GM19023 (cell line): ENCODE measurements around the gene COMMD4.
"Not testable (repeated sequence)": the region's sequence is repeated elsewhere in the genome, so short reads cannot be mapped to it uniquely, and the experiment has no call there.

ENCODE experiments used
- ATAC-seq: cut with Tn5 transposase; IDR thresholded peaks from one replicate; pipeline ENCODE4 v1.9.1; 2021; ENCODE audit warnings: mild to moderate bottlenecking, moderate library complexity; ENCODE audit not compliant: unreplicated experiment

The COMMD4 gene

DNA sequence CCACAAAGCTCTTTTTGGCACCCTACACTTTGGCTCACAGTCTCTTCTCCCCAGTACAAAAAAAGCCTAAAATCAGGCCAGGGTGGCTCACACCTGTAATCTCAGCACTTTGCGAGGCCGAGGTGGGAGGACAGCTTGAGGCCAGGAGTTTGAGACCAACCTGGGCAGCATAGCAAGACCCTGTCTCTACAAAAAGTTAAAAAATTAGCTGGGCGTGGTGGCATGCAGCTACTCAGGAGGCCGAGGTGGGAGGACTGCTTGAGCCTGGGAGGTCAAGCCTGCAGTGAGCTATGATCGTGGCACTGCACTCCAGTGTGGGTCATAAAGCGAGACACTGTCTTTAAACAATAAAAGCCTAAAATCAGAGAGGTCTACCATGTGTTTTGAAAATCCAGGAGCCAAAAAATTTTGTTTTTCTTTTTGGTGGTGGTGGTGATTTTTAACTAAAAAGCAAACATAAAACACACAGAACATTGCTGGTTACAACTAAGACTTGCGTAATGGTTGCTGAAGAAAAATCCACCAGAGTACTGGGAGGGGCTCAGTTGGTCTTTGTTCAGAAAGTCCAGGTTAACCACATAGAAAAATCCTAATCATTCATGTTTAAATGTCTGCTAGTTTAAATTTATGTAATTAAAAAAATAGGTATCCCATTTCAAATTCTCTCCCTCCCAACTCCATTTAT is 34.2 kb downstream of the COMMD4 start:
- no peak for ATAC-seq

DNA sequence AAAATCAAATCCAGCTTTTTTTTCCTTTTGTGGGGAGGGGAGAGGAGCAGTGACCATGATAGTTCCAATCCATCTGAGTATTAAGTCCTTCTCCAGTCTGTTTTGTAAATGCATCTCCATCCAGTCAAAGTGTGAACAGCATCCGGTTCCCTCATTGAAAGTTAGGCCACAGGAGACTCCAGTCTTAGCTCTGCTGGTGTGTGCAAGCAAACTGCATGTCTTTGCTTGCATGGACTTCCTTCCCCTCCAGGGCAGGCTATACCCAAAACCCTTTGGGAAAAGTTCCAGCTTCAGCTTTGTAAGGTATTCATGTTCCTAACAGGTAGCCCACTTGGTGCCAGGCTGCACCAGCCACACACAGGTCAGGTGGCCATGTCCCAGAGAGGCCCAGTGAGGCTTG is 35.6 kb downstream of the COMMD4 start:
- no peak for ATAC-seq

DNA sequence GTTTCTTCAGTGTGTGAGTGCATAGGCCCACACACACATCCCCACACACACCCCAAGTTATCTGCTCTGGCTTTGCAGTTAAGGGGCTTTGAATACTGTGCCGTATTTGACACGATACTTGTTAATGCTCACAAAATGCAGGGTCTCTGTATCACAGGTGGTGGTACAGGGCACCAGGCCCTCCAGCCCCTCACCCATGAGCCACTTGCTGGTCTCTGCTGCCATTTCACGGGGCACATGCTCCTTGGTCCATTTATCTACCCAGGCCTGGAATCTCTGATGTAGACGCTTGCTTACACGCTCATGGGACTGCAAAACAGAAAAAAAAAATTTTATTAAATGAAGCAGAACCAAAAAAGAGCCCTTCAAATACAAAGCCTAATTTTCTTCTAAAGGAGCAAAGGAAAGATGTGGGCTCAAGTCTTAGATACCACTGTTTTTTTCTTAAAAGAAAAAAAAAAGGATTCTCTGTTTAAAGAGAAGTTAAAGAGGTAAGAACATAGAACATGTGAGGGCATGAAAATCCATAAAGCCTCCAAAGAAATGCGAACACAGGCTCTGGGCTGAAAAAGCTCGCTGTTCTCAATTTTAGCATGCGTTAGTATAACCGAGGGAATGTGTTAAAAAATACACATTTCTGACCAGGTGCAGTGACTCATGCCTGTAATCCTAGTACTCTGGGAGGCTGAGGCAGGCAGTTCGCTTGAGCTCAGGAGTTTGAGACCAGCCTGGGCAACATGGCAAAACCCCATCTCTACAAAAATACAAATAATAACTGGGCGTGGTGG is 36.2 kb downstream of the COMMD4 start:
- no peak for ATAC-seq

DNA sequence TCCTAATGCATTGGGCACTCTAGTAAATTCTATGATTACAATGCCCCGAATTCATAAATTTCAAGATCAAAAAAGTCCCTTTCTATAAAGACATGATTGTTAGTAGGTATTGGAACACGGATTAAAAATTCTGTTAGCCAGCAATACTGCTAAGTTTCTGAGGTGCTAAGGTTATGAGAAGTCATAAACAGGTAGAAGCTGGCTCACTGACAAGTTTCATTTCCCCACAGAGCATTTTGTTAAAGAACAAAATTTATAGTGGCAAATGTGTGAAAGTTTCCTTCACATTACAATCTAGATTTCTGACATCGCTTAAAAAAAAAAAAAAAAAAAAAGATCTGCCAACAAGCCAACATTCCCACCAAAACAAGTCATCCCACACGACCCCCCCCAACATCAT is 44.9 kb downstream of the COMMD4 start:
- no peak for ATAC-seq

DNA sequence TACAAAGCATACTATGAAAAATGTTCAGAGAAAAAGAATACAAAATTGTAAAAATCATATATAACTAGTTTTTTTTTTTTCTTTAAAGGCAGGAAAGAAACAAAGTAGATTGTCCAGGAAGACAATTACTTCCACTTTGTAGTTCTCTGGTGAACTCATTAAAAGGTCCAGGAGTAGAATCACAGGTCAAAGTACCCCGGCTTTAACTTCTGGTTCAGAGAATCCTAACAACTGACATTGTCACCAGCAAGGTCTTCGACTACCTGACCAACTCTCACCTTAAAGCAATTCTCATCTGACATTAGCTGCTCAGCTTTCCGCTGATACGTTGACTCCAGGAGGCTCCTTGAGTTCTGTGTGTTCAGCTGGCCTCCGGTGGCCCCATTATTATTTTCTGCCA is 48.1 kb downstream of the COMMD4 start:
- ATAC-seq = not testable (repeated sequence)
